Right lung (tissue), 5 donors: Measurements from ENCODE around the gene PCDH15. TPM values are rescaled to one million over a fixed set of nuclear protein-coding genes. Genes with fewer than 3 reads are reported as not detected.
"Not testable (repeated sequence)": the region's sequence is repeated elsewhere in the genome, so short reads cannot be mapped to it uniquely, and the experiment has no call there.

ENCODE experiments used
- DNase-seq, 2 donors: peaks; one replicate each; pipeline ENCODE4 v3.0.0-alpha.2; 2013
- polyA plus RNA-seq, 5 donors: library from polyadenylated mRNA; unstranded; fragments of 120-200 nt; gene quantifications; one replicate each; pipeline versions ENCODE4 v1.2.1 to v1.2.3, GENCODE V29; 2013; ENCODE audit warnings: inconsistent platforms in 1 of 5, low replicate concordance in 1 of 5; ENCODE audit not compliant: insufficient read length in 5 of 5, insufficient read depth in 1 of 5

The PCDH15 gene
- polyA plus RNA-seq, 5 donors = 1.2 to 1.8 (median 1.6) TPM

- DNase-seq = no peak
These were observed 817.6 kb downstream of the PCDH15 start for GRCh38 chr10:53983431-53983830.

- no peak for DNase-seq
These were observed 820.8 kb downstream of the PCDH15 start for GRCh38 chr10:53980210-53980609.

GRCh38 chr10:53978301-53978700, 822.7 kb downstream of the PCDH15 start:
- no peak for DNase-seq

GRCh38 chr10:53977267-53977666, 823.8 kb downstream of the PCDH15 start:
- DNase-seq = peak in 1 of 2 donors; percentile 40

- DNase-seq = no peak
These were observed 843.6 kb downstream of the PCDH15 start for GRCh38 chr10:53957401-53957800.

GRCh38 chr10:53955091-53955490, 845.9 kb downstream of the PCDH15 start:
- DNase-seq = no peak

- no peak for DNase-seq
These were observed 848.1 kb downstream of the PCDH15 start for GRCh38 chr10:53952698-53953630.

- no peak for DNase-seq
These were observed 861.4 kb downstream of the PCDH15 start for GRCh38 chr10:53939654-53940053.

GRCh38 chr10:53930648-53931047, 870.4 kb downstream of the PCDH15 start:
- no peak for DNase-seq

GRCh38 chr10:53924051-53924700, 876.9 kb downstream of the PCDH15 start:
- DNase-seq = not testable (repeated sequence)

GRCh38 chr10:53918755-53919154, 882.3 kb downstream of the PCDH15 start:
- DNase-seq = no peak

GRCh38 chr10:53909791-53910190, 891.2 kb downstream of the PCDH15 start:
- DNase-seq = no peak

- DNase-seq = no peak
These were observed 896.4 kb downstream of the PCDH15 start for GRCh38 chr10:53904506-53905241.

GRCh38 chr10:53903756-53904155, 897.3 kb downstream of the PCDH15 start:
- no peak for DNase-seq

- DNase-seq = no peak
These were observed 901.4 kb downstream of the PCDH15 start for GRCh38 chr10:53899463-53900160.

- DNase-seq = no peak
These were observed 902.5 kb downstream of the PCDH15 start for GRCh38 chr10:53898532-53898931.

- DNase-seq = no peak
These were observed 906.9 kb downstream of the PCDH15 start for GRCh38 chr10:53894145-53894544.

- no peak for DNase-seq
These were observed 908.0 kb downstream of the PCDH15 start for GRCh38 chr10:53893061-53893460.

GRCh38 chr10:53886325-53887300, 914.4 kb downstream of the PCDH15 start:
- DNase-seq = peak; percentile 36 to 41

GRCh38 chr10:53864846-53865245, 936.2 kb downstream of the PCDH15 start:
- no peak for DNase-seq
